ENCODE measurements around the gene COMMD6. TPM values are rescaled to one million over a fixed set of nuclear protein-coding genes. Genes with fewer than 3 reads are reported as not detected.

The COMMD6 gene
- total and polyA plus RNA-seq, 2 donors (not counting 3 experiments of a cell fraction or from before 2014, with no cell fraction given): 71.7 to 122 TPM

DNA sequence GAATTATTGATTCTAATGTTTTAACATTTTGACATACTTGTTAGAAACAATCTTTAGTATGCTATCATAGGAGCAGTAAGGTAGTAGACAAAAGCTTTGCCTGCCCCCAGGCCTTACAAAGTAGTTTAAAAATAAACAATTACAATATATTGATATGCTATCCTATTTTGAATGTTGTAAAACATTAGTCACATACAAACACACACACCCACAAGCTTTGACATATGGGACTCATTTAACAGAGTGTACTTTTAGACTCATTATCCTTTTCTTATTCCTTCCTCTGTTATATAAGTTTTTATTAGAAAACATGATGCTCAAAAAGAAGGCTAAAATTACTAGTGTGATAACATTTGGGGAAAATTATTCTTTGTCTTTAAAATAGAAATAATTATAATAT, 45.5 kb upstream of the COMMD6 start:
- Histone ChIP-seq H3K36me3 (ENCODE audit: control insufficient read depth in 2 of 2, extremely low read depth in 1 of 2, insufficient read depth in 2 of 2, low read length in 2 of 2) (peaks cover 2% of the 10 kb centered on the region in 2 experiments), H3K27me3 (ENCODE audit: control insufficient read depth in 2 of 2, insufficient read depth in 2 of 2, low read length in 2 of 2) (no peaks in the 10 kb centered on the region), H3K9me1 (replicated peaks; ENCODE audit: control insufficient read depth, extremely low read depth, insufficient read depth, low read length) (no peaks in the 10 kb centered on the region), H3K27ac (ENCODE audit: insufficient read depth, low read depth, low read length) (no peak overlapping the region), H2AFZ (ENCODE audit: low read depth, low read length) (no peak overlapping the region), H3K9ac (replicated peaks; ENCODE audit: extremely low read depth, insufficient read depth, low read length) (no peak overlapping the region), H4K20me1 (replicated peaks; ENCODE audit: control insufficient read depth, extremely low read depth, insufficient read depth, low read length) (no peaks in the 10 kb centered on the region), H3K79me2 (ENCODE audit: control insufficient read depth, insufficient read depth, low read length) (no peaks in the 10 kb centered on the region), H3K9me3 (replicated peaks; ENCODE audit: control insufficient read depth, insufficient read depth, low read length) (no peaks in the 10 kb centered on the region), H3K4me1 (ENCODE audit: control insufficient read depth, extremely low read depth, insufficient read depth, low read length) (no peaks in the 10 kb centered on the region), H3K4me3 (replicated peaks in 1 of 3; ENCODE audit: insufficient read depth in 1 of 3, low read depth in 1 of 3, low read length in 3 of 3) (no peak overlapping the region), H3K4me2 (ENCODE audit: insufficient read depth, low read length) (no peak overlapping the region)
- TF ChIP-seq, protein P1, sequence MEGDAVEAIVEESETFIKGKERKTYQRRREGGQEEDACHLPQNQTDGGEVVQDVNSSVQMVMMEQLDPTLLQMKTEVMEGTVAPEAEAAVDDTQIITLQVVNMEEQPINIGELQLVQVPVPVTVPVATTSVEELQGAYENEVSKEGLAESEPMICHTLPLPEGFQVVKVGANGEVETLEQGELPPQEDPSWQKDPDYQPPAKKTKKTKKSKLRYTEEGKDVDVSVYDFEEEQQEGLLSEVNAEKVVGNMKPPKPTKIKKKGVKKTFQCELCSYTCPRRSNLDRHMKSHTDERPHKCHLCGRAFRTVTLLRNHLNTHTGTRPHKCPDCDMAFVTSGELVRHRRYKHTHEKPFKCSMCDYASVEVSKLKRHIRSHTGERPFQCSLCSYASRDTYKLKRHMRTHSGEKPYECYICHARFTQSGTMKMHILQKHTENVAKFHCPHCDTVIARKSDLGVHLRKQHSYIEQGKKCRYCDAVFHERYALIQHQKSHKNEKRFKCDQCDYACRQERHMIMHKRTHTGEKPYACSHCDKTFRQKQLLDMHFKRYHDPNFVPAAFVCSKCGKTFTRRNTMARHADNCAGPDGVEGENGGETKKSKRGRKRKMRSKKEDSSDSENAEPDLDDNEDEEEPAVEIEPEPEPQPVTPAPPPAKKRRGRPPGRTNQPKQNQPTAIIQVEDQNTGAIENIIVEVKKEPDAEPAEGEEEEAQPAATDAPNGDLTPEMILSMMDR (IDR thresholded peaks at IDR 0.05; ENCODE audit: extremely low read depth in 1 of 2, insufficient read depth in 1 of 2, low read depth in 1 of 2, low read length in 2 of 2): no peak
- TF ChIP-seq FOS (IDR thresholded peaks at IDR 0.05; ENCODE audit: borderline replicate concordance, insufficient read depth, low read length): no peak
- no peak for TF ChIP-seq JUN (IDR thresholded peaks at IDR 0.05; ENCODE audit: borderline replicate concordance, insufficient read depth, insufficient read length, low read depth)
- no peak for TF ChIP-seq POLR2A (IDR thresholded peaks at IDR 0.05; ENCODE audit: low read depth, low read length)
- TF ChIP-seq MYC (IDR thresholded peaks at IDR 0.05; ENCODE audit: low read depth, low read length): no peak
- no peak for TF ChIP-seq EZH2 (IDR thresholded peaks at IDR 0.05; ENCODE audit: borderline replicate concordance, low read depth, low read length, severe bottlenecking)
- TF ChIP-seq POLR2AphosphoS5 (IDR thresholded peaks at IDR 0.05; ENCODE audit: insufficient read depth, low read depth, low read length): no peak
- no TSS peak for BruUV-seq (replicated peaks)
- DNase-seq (ENCODE audit: low read depth, low spot score) (no peak), FAIRE-seq (no peak)
- ChIA-PET CTCF (no interaction called here), POLR2A (no interaction called here)
- intact Hi-C loops (cut with micrococcal nuclease) (loop anchor here (5.0 kb wide), 1 partner anchor 39 kb away; no protein-coding TSS in a partner anchor), dilution Hi-C loops (cut with MboI; ENCODE audit: extremely low pct_ligation_motif_present, low sequenced_read_pairs) (no loop called here)
